Pons (tissue), 1 donor: ENCODE measurements around the gene USH2A.

ENCODE experiments used
- DNase-seq: peaks from one replicate; pipeline ENCODE4 v3.0.0-alpha.2; 2016; ENCODE audit warnings: low spot score

The USH2A gene

GRCh38 chr1:215872658-215873057, 550.6 kb downstream of the USH2A start:
- no peak for DNase-seq

GRCh38 chr1:215868500-215868899, 554.7 kb downstream of the USH2A start:
- no peak for DNase-seq

- DNase-seq: no peak
Observed at GRCh38 chr1:215865060-215865459, 558.2 kb downstream of the USH2A start.

- DNase-seq: no peak
Observed at GRCh38 chr1:215863796-215864195, 559.5 kb downstream of the USH2A start.

- no peak for DNase-seq
Observed at GRCh38 chr1:215860833-215861232, 562.4 kb downstream of the USH2A start.

- no peak for DNase-seq
Observed at GRCh38 chr1:215857317-215857716, 565.9 kb downstream of the USH2A start.

GRCh38 chr1:215845234-215845891, 577.9 kb downstream of the USH2A start:
- DNase-seq: peak; percentile 5

GRCh38 chr1:215844777-215845176, 578.5 kb downstream of the USH2A start:
- DNase-seq: no peak

- no peak for DNase-seq
Observed at GRCh38 chr1:215844266-215844665, 579.0 kb downstream of the USH2A start.

- no peak for DNase-seq
Observed at GRCh38 chr1:215842905-215843304, 580.3 kb downstream of the USH2A start.

GRCh38 chr1:215835951-215836350, 587.3 kb downstream of the USH2A start:
- no peak for DNase-seq

- DNase-seq: no peak
Observed at GRCh38 chr1:215833941-215834729, 589.1 kb downstream of the USH2A start.

- DNase-seq: no peak
Observed at GRCh38 chr1:215830226-215830810, 592.9 kb downstream of the USH2A start.

- no peak for DNase-seq
Observed at GRCh38 chr1:215825056-215825455, 598.2 kb downstream of the USH2A start.

GRCh38 chr1:215824245-215824644, 599.0 kb downstream of the USH2A start:
- no peak for DNase-seq

GRCh38 chr1:215819114-215819513, 604.1 kb downstream of the USH2A start:
- no peak for DNase-seq

- no peak for DNase-seq
Observed at GRCh38 chr1:215807911-215808436, 615.3 kb downstream of the USH2A start.

GRCh38 chr1:215807218-215807617, 616.0 kb downstream of the USH2A start:
- DNase-seq: no peak

- no peak for DNase-seq
Observed at GRCh38 chr1:215797859-215798258, 625.4 kb downstream of the USH2A start.

- DNase-seq: no peak
Observed at GRCh38 chr1:215794156-215794555, 629.1 kb downstream of the USH2A start.

- peak; percentile 24 for DNase-seq
Observed at GRCh38 chr1:215793180-215793579, 630.1 kb downstream of the USH2A start.

GRCh38 chr1:215792446-215792845, 630.8 kb downstream of the USH2A start:
- no peak for DNase-seq

GRCh38 chr1:215789981-215790380, 633.3 kb downstream of the USH2A start:
- DNase-seq: no peak
